IPS-11a (cell line): ENCODE measurements around the gene TUT7.
"Not testable (repeated sequence)": the region's sequence is repeated elsewhere in the genome, so short reads cannot be mapped to it uniquely, and the experiment has no call there.

ENCODE experiments used
- H3K4me3 ChIP-seq: one replicate; pipeline ENCODE4 v1.5.1; 2013; ENCODE audit warnings: low read depth, low read length, control low read depth

Gene TUT7

DNA sequence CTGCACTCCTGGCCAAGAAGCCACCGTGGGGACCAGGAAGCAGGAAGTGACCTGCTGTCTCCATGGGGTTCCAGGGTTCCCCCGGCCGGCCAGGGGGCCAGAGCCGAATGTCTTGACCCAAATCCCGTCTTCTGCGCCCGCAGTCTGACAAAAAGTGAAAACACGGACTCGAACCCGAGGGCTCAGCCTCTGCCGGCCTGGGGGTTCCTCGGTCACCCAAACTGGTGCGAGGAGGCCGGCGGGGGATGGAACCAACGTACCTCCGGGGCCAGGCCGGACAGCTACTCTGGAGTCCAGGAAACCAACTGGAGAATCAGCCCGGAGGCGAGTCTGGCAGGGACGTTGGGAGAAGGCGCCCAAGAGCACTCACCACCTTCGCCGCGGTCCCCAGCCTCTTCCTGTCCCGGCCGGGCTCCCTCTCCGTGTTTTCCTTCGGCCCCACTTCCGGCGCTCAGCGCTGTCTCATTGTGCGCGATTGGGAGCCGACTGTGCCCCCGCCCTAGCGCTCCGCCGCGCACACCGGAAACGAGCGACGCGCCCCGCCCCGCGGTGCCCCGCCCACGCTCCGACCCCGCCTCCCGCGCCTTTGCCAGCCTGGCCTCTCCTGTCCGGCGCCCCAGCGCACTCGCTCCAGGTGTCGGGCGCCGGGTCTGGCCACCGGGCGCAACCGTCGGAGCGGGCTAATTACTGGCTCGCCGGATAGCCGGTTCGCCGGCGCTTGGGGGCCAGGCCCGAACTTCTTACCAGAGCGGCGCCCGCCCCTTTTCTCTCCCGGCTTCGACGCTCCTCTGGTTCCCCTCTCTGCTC, at the start of gene TUT7:
TSS of gene TUT7 (minus strand) at position 400 of the 807 bp plus-strand sequence. CDS start 1,211 bp downstream, outside the sequence.
- H3K4me3 ChIP-seq = peak within 1 kb of the TSS; percentile 95

GRCh38 chr9:86402591-86402990, 48.4 kb upstream of the TUT7 start:
- H3K4me3 ChIP-seq = no peak overlapping the region

DNA sequence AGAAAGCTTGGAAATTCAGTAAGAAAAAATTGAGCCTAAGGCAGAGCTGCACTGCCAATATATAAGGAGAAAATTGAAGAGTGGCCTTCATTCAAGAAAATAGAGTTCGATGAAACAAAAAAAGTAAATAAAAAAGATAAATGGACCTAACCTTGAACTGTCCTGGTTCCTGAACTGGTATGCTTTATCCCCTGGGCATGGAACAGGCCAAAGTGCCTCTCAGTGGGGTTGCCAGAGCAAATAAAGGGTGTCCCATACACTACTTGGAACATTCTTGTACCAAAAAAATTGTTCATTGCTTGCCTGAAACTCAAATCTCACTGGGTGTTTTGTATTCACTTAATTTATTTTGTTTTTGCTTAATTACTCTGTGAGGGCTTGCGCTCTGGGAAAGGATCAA, 42.2 kb upstream of the TUT7 start:
- no peak overlapping the region for H3K4me3 ChIP-seq

- not testable (repeated sequence) for H3K4me3 ChIP-seq
Measured at GRCh38 chr9:86390184-86390583, 36.0 kb upstream of the TUT7 start.

DNA sequence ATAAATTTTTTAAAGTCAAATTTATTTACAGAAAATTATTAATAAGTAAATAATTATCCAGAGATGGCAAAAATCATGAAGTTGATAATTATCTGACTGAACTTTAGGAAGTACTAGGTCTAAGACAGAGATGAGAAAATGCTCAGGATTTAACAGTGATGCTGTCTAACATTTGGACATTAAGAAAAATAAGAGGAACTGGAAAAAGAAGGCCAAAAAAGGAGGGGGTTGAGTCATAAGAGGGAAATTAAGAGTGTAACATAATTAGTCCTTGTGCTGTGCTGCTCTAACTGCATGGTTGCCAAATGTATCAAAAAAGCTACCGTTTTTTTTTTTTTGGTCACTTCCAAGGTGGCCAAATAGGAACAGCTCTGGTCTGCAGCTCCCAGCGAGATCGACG, 35.4 kb upstream of the TUT7 start:
- no peak overlapping the region for H3K4me3 ChIP-seq

DNA sequence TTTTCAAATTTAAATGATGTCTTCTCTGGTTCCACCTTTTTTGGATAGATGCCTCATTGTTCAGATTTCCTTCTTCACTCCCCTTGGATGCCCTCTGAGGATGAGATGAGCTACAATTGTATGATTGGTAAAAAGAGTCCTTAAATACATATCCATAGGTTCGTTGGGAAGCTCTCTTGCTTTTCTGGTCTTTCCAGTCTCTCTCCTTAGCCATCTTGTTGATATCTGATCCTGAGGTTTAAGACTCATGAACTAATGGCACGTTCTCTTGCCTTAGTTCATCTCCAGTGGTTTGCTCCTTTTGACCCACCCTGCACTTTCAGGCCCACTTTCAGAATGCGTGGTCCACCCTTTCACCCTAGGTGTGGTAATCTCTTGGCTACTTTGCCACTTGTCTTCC, 33.2 kb upstream of the TUT7 start:
- H3K4me3 ChIP-seq = no peak overlapping the region

DNA sequence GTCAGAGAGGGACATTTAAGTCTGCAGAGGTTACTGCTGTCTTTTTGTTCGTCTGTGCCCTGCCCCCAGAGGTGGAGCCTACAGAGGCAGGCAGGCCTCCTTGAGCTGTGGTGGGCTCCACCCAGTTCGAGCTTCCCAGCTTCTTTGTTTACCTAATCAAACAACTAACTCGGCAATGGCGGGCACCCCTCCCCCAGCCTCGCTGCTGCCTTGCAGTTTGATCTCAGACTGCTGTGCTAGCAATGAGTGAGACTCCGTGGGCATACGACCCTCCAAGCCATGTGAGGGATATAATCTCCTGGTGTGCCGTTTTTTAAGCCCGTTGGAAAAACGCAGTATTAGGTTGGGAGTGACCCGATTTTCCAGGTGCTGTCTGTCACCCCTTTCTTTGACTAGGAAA, 28.8 kb upstream of the TUT7 start:
- H3K4me3 ChIP-seq = not testable (repeated sequence)

DNA sequence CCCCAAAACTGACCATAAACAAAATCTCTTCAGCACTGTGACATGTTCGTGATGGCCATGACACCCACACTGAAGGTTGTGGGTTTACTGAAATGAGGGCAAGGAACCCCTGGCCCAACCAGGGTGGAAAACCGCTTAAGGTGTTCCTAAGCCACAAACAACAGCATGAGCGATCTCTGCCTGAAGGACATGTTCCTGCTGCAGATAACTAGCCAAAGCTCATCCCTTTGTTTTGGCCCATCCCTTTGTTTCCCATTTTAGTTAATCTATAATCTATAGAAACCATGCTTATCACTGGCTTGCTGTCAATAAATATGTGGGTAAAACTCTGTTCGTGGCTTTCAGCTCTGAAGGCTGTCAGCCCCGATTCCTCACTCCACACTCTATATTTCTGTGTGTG, 21.8 kb upstream of the TUT7 start:
- H3K4me3 ChIP-seq = no peak overlapping the region

GRCh38 chr9:86369810-86370209, 15.6 kb upstream of the TUT7 start:
- no peak overlapping the region for H3K4me3 ChIP-seq

DNA sequence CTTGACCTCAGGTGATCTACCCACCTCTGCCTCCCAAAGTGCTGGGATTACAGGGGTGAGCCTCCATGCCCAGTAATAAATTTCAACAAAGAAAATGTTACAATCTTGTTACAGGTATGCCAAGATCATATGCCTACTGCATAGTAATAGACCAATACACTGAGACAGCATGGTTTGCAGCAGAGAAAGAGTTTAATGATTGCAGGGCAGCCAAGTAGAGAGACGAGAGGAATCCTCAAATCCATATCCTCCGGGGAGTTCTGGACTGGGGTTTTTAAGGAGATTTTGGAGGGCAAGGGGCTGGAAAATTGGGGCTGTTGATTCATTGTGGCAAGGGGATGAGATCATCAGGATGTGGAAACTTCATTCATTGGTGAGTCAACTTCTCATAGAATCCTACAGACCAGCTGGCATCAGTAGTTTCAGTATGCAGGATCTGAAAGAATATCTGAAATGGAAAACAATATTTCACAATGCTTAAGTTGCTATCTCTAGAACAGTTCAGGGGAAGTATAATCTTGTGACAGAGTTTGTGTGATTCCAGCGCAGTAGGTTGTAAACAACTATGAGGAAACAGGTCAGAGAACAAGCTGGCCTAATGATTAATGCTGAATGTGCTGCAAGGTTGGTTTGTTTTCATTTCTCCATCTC, 14.8 kb upstream of the TUT7 start:
- no peak overlapping the region for H3K4me3 ChIP-seq

DNA sequence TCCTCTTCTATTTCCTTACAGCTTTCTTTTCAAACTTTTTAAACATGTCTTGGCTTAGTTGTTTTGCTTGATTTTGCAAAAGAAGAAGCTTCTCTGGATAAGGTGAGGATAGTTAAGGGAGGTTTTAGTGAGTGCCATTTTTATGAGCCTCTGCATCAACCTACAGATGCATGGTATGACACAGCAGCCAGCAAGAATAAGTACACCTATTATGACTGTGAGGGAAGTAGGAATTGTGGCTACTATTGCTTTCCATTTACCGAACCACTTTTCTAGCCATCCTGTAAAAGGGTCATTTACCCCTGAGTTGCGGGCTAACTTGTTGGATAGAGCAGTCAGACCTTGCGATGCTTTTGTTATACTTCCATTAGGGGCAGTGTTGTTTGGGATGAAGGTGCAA, 7.0 kb upstream of the TUT7 start:
- H3K4me3 ChIP-seq = no peak overlapping the region

- H3K4me3 ChIP-seq = no peak overlapping the region
Measured at GRCh38 chr9:86359151-86359879, 5.1 kb upstream of the TUT7 start.

DNA sequence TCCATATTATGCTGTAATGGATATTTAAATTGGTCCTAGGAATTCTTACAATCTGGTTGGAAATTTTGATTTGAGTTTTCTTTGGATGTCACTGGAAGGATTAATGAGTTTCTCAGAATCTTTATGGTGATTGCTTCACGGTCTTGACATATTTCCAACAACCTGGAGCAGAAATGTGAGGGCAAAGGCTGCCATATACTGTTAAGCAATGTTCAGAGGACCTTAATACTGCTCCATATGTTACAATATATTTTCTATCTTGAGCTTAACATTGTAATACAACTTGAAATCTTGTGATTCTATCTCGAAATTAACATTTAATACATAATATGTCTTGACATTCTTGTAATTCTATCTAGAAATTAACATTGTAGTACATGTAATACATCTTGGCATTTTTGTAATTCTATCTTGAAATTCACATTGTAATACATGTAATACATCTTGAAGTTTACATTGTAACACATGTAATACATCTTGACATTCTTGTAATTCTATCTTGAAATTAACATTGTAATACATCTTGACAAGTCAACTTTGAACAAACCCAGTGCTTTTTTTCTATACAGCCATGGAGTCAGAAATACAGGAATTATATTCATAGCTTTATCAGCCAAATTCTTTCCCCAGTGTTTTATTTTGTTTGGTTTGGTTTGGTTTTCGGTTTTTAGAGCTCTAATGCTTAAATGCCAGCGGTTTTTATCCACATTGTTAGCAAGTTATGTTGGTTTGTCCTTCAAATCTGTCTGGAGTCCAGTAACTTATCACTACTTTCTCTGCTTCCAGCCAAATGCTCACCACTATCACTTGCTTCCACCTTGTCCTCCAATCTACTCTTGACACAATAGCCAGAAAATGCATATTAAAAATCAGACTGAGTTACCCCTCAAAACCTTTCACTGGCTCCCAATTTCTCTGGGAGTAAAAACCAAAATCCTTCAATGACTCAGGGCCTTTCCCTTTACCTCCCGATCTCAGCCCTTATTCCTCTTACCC, 3.0 kb upstream of the TUT7 start:
- H3K4me3 ChIP-seq = no peak overlapping the region

DNA sequence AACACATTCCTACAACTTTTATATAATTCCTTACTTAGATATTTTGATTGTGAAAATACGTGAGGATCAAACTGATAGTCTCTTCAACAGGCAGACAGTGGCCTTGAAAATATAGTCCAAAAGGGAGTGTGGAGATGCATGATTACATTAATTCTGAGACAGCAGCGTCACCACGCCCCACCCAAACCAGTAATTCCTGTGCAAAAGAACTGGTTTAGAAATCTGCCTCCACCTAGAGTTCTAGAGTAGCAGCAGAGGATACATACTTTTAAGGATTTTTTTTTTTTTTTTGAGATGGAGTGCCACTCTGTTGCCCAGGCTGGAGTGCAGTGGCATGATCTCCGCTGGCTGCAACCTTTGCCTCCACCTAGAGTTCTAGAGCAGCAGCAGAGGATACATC, 1.6 kb upstream of the TUT7 start:
- no peak overlapping the region for H3K4me3 ChIP-seq

GRCh38 chr9:86354818-86355309, 654 bp upstream of the TUT7 start:
- H3K4me3 ChIP-seq = peak overlapping the region; percentile 95

DNA sequence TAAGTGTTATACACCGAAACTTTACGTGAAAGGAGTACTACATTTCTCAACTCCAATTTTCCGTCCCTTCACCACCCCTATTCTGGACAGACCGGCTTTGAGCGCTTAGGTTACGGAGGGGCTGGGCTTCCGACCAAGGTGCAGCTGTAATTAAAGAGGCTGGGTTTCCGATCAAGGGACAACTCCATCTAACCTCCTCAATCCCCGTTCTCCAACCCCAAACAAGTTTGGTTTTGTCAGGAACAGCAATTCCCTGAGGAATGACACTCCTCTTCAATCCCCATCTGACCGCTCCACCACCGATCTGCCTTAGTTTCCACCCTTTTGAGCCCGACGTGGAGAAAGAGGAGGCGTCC, 577 bp downstream of the TUT7 start:
- peak overlapping the region; percentile 95 for H3K4me3 ChIP-seq

GRCh38 chr9:86352440-86353077, 1.7 kb downstream of the TUT7 start:
- no peak overlapping the region for H3K4me3 ChIP-seq

GRCh38 chr9:86351880-86352279, 2.3 kb downstream of the TUT7 start:
- H3K4me3 ChIP-seq = no peak overlapping the region

DNA sequence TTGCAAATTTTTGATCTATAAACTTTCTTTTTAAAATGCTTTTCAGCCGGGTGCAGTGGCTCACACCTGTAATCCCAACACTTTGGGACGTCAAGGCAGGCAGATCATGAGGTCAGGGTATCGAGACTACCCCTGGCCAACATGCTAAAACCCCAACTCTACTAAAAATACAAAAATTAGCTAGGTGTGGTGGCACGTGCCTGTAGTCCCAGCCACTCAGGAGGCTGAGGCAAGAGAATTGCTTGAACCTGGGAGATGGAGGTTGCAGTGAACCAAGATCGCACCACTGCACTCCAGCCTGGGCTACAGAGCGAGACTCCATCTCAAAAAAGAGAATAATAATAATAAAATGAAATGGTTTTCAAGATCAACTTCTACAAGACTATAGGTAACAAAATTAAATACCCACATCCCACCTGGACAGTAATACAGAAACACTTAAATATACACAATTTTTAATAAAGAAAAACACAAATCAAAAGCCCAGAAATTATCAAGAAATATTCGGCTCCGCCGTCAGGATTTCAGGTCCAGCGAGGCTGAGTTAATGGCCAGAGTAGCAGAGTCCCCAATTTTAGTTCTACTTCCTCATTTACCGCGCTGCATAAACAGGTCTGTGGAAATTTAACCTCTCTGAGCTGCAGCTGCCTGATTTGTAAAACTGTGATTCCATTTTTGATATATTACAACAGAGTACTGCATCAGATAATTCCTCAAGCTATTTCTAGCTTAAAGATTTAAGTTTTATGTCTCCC, 4.0 kb downstream of the TUT7 start:
- H3K4me3 ChIP-seq = no peak overlapping the region
